IMR-90 (cell line): Measurements from ENCODE around the gene GPR160. TPM values are rescaled to one million over a fixed set of nuclear protein-coding genes. Genes with fewer than 3 reads are reported as not detected.

ENCODE experiments used
- ATAC-seq: fragments of 200-7000 bp; cut with Tn5 transposase; 2 replicates; pipeline ENCODE4 v1.9.1; 2020; ENCODE audit warnings: low read depth, mild to moderate bottlenecking, moderate library complexity
- BruUV-seq: library from RNA; stranded (reverse); fragments of 400-500 nt; replicated peaks from 2 replicates; lab custom pipeline; 2021; lab: Mats Ljungman, UMichigan
- CTCF ChIA-PET: fragments of 300-600 bp; formaldehyde crosslinking; extraction: SDS; loops from one replicate; lab custom pipeline; 2021; ENCODE audit warnings: antibody characterized with exemption; lab: Yijun Ruan, JAX
- POLR2A ChIA-PET: fragments of 300-600 bp; sonication (Branson Sonifier 250); formaldehyde crosslinking; loops from one replicate; lab custom pipeline; 2022; ENCODE audit warnings: antibody characterized with exemption; ENCODE audit not compliant: unreplicated experiment; lab: Charles Lee
- DNase-seq: peaks from one replicate; pipeline ENCODE4 v3.0.0; 2013
- H2AFZ ChIP-seq: replicated peaks from 2 replicates; pipeline ENCODE3; 2013; ENCODE audit warnings: low read length, mild to moderate bottlenecking; ENCODE audit not compliant: poor library complexity
- H2AK5ac ChIP-seq: 2 replicates; pipeline ENCODE4 v1.6.1; 2013; ENCODE audit warnings: low read depth, low read length, inconsistent platforms
- H2AK9ac ChIP-seq: replicated peaks from 2 replicates; pipeline ENCODE3; 2013; ENCODE audit warnings: mild to moderate bottlenecking, low read depth, low read length, moderate library complexity; ENCODE audit not compliant: poor library complexity
- H2BK120ac ChIP-seq: 2 replicates; pipeline ENCODE4 v1.6.1; 2013; ENCODE audit warnings: low read depth, low read length, inconsistent platforms
- H2BK15ac ChIP-seq: 3 replicates; pipeline ENCODE4 v1.6.1; 2013; ENCODE audit warnings: low read depth, low read length, inconsistent platforms
- H2BK20ac ChIP-seq: 2 replicates; pipeline ENCODE4 v1.6.1; 2013; ENCODE audit warnings: low read depth, mild to moderate bottlenecking, inconsistent platforms, low read length, moderate library complexity
- H2BK5ac ChIP-seq: 2 replicates; pipeline ENCODE4 v1.6.1; 2013; ENCODE audit warnings: mild to moderate bottlenecking, low read depth, low read length, inconsistent platforms; ENCODE audit not compliant: poor library complexity, severe bottlenecking
- H3K14ac ChIP-seq: replicated peaks from 2 replicates; pipeline ENCODE4 v1.6.1; 2013; ENCODE audit warnings: low read depth, low read length, inconsistent platforms
- H3K18ac ChIP-seq: 2 replicates; pipeline ENCODE4 v1.6.1; 2013; ENCODE audit warnings: low read depth, low read length, control low read depth
- H3K23ac ChIP-seq: 2 replicates; pipeline ENCODE4 v1.6.1; 2013; ENCODE audit warnings: low read depth, low read length, inconsistent platforms
- H3K27ac ChIP-seq: 2 replicates; pipeline ENCODE4 v1.5.1; 2013; ENCODE audit warnings: mild to moderate bottlenecking, control low read depth, low read length; ENCODE audit not compliant: insufficient read depth
- H3K27me3 ChIP-seq: 2 replicates; pipeline ENCODE4 v1.6.1; 2013; ENCODE audit warnings: low read length; ENCODE audit not compliant: control insufficient read depth, insufficient read depth
- H3K36me3 ChIP-seq: 2 replicates; pipeline ENCODE4 v1.6.1; 2013; ENCODE audit warnings: low read length, mixed read lengths; ENCODE audit not compliant: control insufficient read depth, insufficient read depth
- H3K4ac ChIP-seq: 2 replicates; pipeline ENCODE4 v1.6.1; 2013; ENCODE audit warnings: low read depth, low read length, inconsistent platforms
- H3K4me1 ChIP-seq: 2 replicates; pipeline ENCODE4 v1.6.1; 2013; ENCODE audit warnings: low read length, mixed read lengths; ENCODE audit not compliant: control insufficient read depth, insufficient read depth
- H3K4me2 ChIP-seq: 2 replicates; pipeline ENCODE4 v1.6.1; 2013; ENCODE audit warnings: low read depth, mild to moderate bottlenecking, control low read depth, low read length, moderate library complexity
- H3K4me3 ChIP-seq: 2 replicates; pipeline ENCODE4 v1.5.1; 2013; ENCODE audit warnings: low read depth, mild to moderate bottlenecking, control low read depth, low read length, moderate library complexity; ENCODE audit not compliant: insufficient read depth
- H3K56ac ChIP-seq: 2 replicates; pipeline ENCODE4 v1.6.1; 2013; ENCODE audit warnings: low read length, inconsistent platforms; ENCODE audit not compliant: insufficient read depth; ENCODE audit errors: extremely low read depth
- H3K79me1 ChIP-seq, 2 experiments: 2 replicates each; pipeline ENCODE4 v1.6.1; 2013; ENCODE audit warnings: low read length in 2 of 2, inconsistent platforms in 1 of 2, low read depth in 1 of 2
- H3K9ac ChIP-seq: 2 replicates; pipeline ENCODE4 v1.6.1; 2013; ENCODE audit warnings: low read depth, low read length, control low read depth
- H3K9me1 ChIP-seq: 2 replicates; pipeline ENCODE4 v1.6.1; 2013; ENCODE audit warnings: low read length, inconsistent platforms; ENCODE audit not compliant: insufficient read depth
- H3K9me3 ChIP-seq: 2 replicates; pipeline ENCODE4 v1.6.1; 2013; ENCODE audit warnings: low read length; ENCODE audit not compliant: control insufficient read depth, insufficient read depth
- H4K20me1 ChIP-seq: 2 replicates; pipeline ENCODE4 v1.6.1; 2013; ENCODE audit warnings: low read length, inconsistent platforms; ENCODE audit not compliant: insufficient read depth
- H4K5ac ChIP-seq: 2 replicates; pipeline ENCODE4 v1.6.1; 2013; ENCODE audit warnings: mild to moderate bottlenecking, low read depth, low read length, control low read depth
- H4K8ac ChIP-seq, 2 experiments: 2 replicates each; pipeline ENCODE4 v1.6.1; 2013; ENCODE audit warnings: low read depth in 2 of 2, low read length in 2 of 2, control low read depth in 1 of 2, inconsistent platforms in 1 of 2
- H4K91ac ChIP-seq: 2 replicates; pipeline ENCODE4 v1.6.1; 2013; ENCODE audit warnings: low read depth, low read length, inconsistent platforms; ENCODE audit not compliant: insufficient read depth
- POLR2A ChIP-seq: IDR thresholded peaks from 2 replicates; pipeline ENCODE4 v1.6.1; 2012; ENCODE audit warnings: mild to moderate bottlenecking, low read depth, low read length
- RCOR1 ChIP-seq: IDR thresholded peaks from 2 replicates; pipeline ENCODE4 v1.6.1; 2012; ENCODE audit warnings: mild to moderate bottlenecking, low read length, improper control_type of control experiment; ENCODE audit not compliant: insufficient replicate concordance
- WGBS, 2 experiments: methylation state at CpG; one replicate each; pipeline versions ENCODE4 v1.1.5 to v1.1.7; 2013; ENCODE audit warnings: missing lambda C conversion rate in 2 of 2; ENCODE audit not compliant: insufficient read length in 1 of 2; ENCODE audit errors: extremely low coverage in 2 of 2; 5-methylcytosine and 5-hydroxymethylcytosine counted together
- dilution Hi-C: fragments of 300-500 bp; cut with HindIII; formaldehyde crosslinking; loops from one replicate; pipeline ENCODE4 v1.14.3; 2018; ENCODE audit warnings: low sequenced_read_pairs; ENCODE audit not compliant: unreplicated experiment
- in situ Hi-C: fragments of 300-500 bp; cut with MboI; formaldehyde crosslinking; loops from 3 replicates; pipeline ENCODE4 v1.14.3; 2019; ENCODE audit warnings: low sequenced_read_pairs, inconsistent platforms, mixed read lengths
- intact Hi-C: fragments of 100-400 bp; cut with micrococcal nuclease; formaldehyde crosslinking; loops from 2 replicates; pipeline ENCODE4 v1.10.0; 2022
- polyA plus RNA-seq, 3 experiments: library from polyadenylated mRNA; depleted of rRNA; stranded (reverse); fragments of >200 nt; gene quantifications; 2 replicates each; pipeline ENCODE4 v1.2.3, GENCODE V29; 2012; ENCODE audit warnings: low replicate concordance in 1 of 3
- total RNA-seq: library from RNA; depleted of rRNA; stranded (reverse); fragments of >200 nt; gene quantifications from 2 replicates; pipeline ENCODE4 v1.2.3, GENCODE V29; 2012

GPR160 gene
- total and polyA plus RNA-seq, 2 of the 4 experiments (the other 2 are of a cell fraction): 0.09 to 0.18 TPM

- no peak overlapping the region for H2AFZ ChIP-seq
- H3K4me2 ChIP-seq: no peak overlapping the region
- ChIA-PET POLR2A (no interaction called here), CTCF (no interaction called here)
- in situ Hi-C loops (no loop called here), dilution Hi-C loops (no loop called here), intact Hi-C loops (no loop called here)
- H3K4me1 ChIP-seq: no peaks in the 10 kb centered on the region
- H3K4me3 ChIP-seq: no peak overlapping the region
- H2AK9ac ChIP-seq: no peak overlapping the region
- no peak for DNase-seq
- H2BK15ac ChIP-seq: no peak overlapping the region
- no peak overlapping the region for H3K4ac ChIP-seq
- H3K27me3 ChIP-seq: no peaks in the 10 kb centered on the region; the same call in 1 of the 2 replicates
- no peak overlapping the region for H2BK5ac ChIP-seq
- TF ChIP-seq RCOR1: no peak
- TF ChIP-seq POLR2A: no peak
- H3K36me3 ChIP-seq: no peaks in the 10 kb centered on the region
- BruUV-seq: no TSS peak
- H3K27ac ChIP-seq: no peak overlapping the region
- no peak overlapping the region for H2BK120ac ChIP-seq
- H4K20me1 ChIP-seq: no peaks in the 10 kb centered on the region
- H3K9me1 ChIP-seq: no peaks in the 10 kb centered on the region
- no peak overlapping the region for H4K91ac ChIP-seq
- 33% methylated on average over 1 of the region's 4 CpGs; no CpG with 5 or more reads in 1 of the 2 experiments for WGBS, 2 experiments
- no peak overlapping the region for H3K18ac ChIP-seq
- H4K5ac ChIP-seq: no peak overlapping the region
- no peak overlapping the region for H2BK20ac ChIP-seq
- ATAC-seq: no peak
- no peaks in the 10 kb centered on the region for H3K9me3 ChIP-seq
- no peak overlapping the region for H3K23ac ChIP-seq
- H4K8ac ChIP-seq: no peak overlapping the region
- no peak overlapping the region for H3K14ac ChIP-seq
- no peak overlapping the region for H3K56ac ChIP-seq
- no peak overlapping the region for H3K9ac ChIP-seq
- no peak overlapping the region for H2AK5ac ChIP-seq
- H3K79me1 ChIP-seq: no peaks in the 10 kb centered on the region
Observed at GRCh38 chr3:170027233-170028102, 10.3 kb upstream of the GPR160 start.
